ENCODE results near the gene GALNT2.

- no peak for TF ChIP-seq POLR2AphosphoS5 (IDR thresholded peaks at IDR 0.05; ENCODE audit: low read depth, low read length)
- TF ChIP-seq CTCF (IDR thresholded peaks at IDR 0.05): no peak
These were observed 33.9 kb downstream of the GALNT2 start for GRCh38 chr1:230100932-230101331.
